GM21576 (cell line): ENCODE measurements around the gene SAMD7.

Experiments
- ATAC-seq: cut with Tn5 transposase; IDR thresholded peaks from one replicate; pipeline ENCODE4 v1.9.1; 2021; ENCODE audit warnings: mild to moderate bottlenecking, moderate library complexity; ENCODE audit not compliant: unreplicated experiment

Gene SAMD7

GRCh38 chr3:169907476-169907875 lies 3.9 kb upstream of the SAMD7 start:
- no peak for ATAC-seq

DNA sequence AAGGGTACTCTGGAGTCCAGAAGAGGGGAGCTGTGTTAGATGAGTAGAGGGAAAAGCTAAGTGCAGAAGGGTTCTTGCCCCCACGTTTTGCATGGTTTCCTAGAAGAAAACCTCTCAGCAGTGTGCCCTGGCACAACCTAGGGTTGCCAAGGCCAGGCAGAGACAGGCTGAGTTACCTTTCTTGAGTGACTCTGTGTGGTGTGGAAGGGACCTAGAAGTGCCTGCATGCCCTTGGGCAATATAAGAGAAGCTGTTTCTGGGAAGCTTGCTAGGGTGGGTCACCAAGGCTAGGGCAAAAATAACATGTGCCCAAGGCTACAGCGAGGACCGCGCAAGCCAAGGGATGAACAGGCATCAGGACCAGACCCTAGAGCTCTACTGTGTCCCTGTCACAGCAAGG lies 3.4 kb upstream of the SAMD7 start:
- ATAC-seq = no peak

DNA sequence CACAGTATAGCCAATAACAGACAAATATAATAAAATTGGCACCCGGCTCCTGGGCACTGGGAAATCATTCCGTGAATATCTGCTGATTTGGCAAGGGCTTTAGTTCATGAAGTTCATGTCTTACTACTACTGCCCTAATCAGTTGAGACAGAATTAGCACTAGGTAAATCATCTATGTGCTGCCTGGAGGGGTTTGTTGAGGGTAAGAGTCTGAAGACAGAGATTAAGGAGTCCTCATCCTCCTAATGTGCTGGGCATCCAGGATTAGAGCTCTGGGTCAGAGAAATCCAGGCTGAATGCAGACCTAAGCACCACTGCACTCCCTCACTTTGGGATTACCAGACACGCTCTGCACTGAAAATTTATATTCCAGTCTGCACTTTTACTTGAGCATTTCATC lies 2.0 kb downstream of the SAMD7 start:
- ATAC-seq = no peak

DNA sequence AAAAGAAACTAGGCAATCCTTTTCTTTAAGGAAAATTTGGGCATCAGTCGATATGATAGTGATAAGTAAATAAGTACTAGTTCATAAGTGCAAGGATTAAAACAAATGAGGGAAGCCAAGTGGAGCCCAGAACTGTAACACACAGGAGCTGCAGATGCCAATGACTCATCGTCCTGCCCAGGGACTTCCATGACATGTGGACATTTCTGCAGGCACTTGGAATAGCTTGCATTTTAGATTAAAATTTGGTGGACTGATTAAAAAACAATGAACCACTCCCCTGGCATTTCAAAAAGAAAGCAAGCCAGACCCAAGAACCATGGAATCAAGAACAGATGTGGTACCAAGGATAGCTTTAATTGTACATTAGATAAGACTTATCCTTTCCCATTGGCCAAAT lies 2.9 kb downstream of the SAMD7 start:
- ATAC-seq = no peak

- ATAC-seq = no peak
Observed at GRCh38 chr3:169923189-169923588, 11.8 kb downstream of the SAMD7 start.

GRCh38 chr3:169923831-169924230 lies 12.5 kb downstream of the SAMD7 start:
- ATAC-seq = no peak

- peak; percentile 33 for ATAC-seq
Observed at GRCh38 chr3:169929830-169930519, 18.6 kb downstream of the SAMD7 start.

DNA sequence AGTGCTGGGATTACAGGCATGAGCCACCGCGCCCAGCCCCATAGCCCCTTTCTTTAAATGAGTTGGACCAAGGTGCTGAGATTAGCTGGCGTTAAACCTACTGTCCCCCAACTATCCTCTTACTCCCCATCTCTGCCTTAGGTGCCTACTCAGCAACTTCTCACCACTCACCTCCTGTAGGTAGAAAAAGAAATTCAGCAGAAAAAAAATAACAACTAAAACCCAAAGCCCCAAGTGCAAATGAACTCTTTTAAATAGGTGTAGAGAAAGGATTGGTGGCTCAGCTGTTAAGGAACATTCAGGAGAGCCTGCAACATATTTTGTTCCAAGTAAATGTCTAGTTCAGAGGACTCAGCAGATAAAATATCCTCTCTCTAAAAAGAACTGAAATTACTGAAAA lies 19.5 kb downstream of the SAMD7 start:
- no peak for ATAC-seq

- peak; percentile 90 for ATAC-seq
Observed at GRCh38 chr3:169931747-169932520, 20.6 kb downstream of the SAMD7 start.

DNA sequence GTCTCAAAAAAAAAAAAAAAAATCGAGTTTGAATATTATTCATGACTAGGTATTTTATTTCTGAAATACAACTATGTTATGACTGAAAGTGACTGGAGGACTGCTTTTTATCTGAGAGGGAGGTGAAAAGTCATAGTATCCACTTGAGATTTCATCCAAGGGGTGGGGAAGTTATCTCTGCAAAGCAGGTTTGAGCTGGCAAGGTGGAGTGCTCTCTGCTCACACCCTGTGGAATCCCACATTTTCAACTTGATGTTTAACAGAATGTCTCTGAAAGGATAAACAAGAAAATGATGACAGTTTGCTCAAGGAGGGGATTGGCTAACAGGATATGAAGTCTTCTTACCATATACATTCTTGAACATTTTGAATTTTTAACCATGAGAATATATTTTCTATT lies 27.9 kb downstream of the SAMD7 start:
- no peak for ATAC-seq

DNA sequence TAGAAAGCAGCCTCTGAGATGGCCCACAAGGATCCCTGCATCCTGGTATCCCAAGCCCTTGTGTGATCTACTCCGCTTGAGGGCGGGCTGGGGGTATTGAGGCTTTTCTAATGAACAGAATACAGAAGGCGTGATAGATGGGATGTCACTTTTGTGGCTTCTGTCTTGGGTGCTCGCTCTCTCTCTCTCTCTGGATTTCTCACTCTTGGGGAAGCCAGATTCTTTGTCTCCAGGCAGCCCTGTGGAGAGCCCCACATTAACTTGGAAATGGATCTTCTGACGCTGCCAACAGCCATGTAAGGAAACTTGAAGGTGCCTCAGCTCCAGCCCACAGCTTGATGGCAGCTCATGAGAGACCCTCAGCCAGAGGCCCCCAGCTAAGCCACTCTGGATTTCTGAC lies 28.4 kb downstream of the SAMD7 start:
- ATAC-seq = no peak

DNA sequence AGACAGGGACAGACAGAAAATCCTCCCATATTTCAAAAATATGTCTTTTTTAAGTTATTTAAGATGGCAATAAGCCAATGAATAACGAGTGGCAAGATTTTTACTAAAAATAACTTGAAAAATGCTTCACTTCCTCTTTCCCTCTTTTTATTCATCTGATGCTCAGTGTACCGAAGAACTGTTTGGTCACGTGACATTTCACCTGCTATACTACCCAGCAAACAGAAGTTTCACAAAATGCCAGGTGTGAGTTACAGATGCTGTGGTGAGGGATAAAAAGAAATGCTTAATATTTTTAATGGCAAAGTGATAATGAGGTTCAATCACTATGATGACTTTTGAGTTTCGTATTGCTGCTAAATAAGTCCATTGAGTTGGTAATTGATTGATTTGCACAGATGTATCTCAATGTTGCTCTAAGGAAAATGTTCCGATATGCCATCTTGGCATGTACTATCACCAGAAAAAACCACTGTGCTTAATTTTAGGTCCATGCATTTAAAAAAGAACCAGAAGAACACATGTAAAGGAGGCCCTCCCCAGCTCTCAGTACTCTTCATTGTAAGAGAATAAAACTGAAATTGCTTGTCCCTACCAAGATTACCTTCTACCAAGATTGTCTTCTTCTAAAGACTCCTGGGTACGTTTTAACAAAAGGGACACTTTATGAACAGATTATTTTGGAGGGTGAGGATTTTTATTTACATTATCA lies 29.3 kb downstream of the SAMD7 start:
- ATAC-seq = peak; percentile 72

DNA sequence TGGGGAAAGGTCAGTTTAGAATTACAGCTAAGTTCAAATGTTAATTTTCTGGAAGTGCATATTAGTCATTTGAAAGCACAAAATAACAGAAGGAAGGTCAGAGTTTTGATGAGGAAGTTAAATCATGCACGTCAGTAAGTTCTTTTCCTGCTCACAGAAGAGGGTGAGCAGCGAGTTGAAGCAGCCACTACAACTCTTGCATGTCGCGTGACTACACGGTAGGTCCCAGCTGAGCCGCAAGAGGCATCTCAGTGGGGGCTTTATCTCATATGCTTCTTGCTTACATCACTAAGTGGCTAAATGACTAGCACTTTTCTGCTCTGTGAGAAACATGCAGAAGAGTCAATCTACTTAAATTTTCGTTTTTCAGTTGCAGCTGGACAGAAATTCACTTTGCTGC lies 33.9 kb downstream of the SAMD7 start:
- peak; percentile 82 for ATAC-seq

- no peak for ATAC-seq
Observed at GRCh38 chr3:169946336-169946735, 35.0 kb downstream of the SAMD7 start.

DNA sequence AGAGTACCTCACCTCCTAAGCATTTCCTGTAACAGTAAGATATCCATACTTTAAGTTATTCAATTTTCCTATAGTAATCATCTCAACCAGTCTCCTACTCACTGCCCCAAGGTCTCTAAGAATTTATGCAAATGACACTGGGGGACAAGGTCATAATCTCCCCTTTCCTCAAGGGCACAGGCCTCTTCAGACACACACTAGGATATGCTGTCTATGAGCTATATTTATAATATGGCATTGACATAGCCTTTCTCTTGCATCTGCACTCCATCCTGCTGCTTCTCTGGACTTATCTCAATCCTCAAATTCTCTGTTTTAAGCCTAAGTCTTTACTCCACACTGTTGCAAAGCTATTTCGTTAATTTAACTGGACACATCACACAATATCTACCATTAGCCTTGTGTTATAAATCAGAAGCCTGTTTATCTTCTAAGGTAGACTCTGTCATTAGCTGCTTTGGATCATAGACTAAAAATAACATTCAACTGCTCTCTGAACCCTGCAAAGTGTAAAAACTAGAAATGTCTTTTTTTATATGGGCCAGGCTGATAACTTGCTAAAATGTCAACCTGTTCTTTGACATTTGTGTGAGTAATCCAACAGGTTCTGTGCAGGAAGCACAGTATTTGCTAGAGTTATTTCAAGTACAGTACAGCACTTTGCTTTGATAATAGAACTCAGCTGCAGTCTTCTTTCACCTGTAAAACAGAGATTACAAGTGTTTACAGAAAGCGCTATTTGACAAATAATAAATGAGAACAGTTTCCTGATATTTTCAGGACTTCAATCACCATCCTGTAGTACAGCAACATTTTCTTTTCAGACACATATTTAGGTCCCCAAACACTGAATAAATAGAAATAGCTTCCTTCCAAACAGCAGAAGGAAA lies 37.4 kb downstream of the SAMD7 start:
- ATAC-seq = no peak

DNA sequence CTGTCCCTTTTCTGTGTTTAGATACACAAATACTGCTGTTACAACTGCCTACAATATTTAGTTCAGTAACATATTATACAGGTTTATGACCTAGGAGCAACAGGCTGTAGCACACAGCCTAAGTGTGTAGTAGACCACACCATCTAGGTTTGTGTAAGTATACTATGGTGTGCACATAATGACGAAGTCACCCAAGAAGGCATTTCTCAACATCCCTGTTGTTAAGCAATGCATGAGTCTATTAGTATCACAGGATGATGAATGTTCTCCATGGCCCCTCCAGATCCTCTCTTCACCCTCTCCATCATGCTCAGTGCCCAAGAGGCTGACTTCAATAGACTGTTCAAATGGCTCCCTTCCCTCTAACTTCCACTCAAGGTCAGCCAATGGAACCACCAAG lies 40.7 kb downstream of the SAMD7 start:
- no peak for ATAC-seq

DNA sequence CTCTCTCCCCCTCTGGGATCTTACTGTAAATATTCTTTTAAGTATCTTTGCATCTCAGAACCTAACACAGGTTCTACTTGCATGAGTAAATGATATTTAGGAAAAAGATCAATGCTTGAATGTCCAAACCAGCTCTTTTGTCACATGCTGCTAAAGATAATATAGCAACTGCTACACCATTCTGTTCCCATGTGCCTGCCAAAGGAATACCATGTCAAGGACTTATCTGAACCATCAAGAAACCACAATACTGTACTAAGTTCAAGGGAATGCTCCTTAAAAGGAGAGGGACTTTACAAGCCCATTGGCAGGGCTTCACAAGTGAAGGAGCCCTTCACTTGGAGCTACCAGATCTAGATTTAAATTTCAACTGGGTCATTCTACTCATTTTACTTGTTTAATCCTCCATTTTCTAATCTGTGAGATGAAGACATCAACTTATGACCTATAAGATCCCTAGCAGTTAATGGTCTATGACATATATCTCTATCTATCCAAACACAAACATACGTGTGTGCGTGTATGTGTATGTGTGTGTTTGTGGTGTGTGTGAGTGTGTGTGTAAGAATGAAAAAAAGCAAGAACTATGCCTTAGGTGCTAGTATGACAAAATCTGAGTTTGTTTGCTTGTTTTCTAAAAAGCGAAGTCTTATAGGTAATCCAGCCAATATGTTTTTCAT lies 42.2 kb downstream of the SAMD7 start:
- peak; percentile 7 for ATAC-seq

- ATAC-seq = peak; percentile 71
Observed at GRCh38 chr3:169954142-169954756, 42.9 kb downstream of the SAMD7 start.

- ATAC-seq = no peak
Observed at GRCh38 chr3:169955406-169955805, 44.0 kb downstream of the SAMD7 start.

DNA sequence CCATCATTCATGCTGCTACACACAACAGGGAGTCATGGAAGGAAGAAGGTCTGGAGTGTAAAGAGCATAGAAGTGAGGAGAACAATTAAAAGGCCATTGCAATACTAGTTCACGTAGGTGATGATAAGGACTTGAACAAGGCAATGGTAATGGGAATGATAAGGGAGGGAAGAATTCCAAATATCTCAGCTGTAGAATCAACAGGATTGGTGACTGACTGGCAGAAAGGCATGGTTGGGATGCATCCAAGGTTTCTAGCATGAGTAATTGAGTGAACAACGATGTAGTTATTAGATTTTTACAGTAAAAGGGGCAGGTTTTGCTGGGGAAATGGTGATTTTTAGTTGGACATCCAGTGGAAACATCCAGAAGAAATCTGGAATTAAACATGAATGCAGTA lies 52.8 kb downstream of the SAMD7 start:
- no peak for ATAC-seq
